ENCODE data around the gene MAD1L1.

Gene MAD1L1

DNA sequence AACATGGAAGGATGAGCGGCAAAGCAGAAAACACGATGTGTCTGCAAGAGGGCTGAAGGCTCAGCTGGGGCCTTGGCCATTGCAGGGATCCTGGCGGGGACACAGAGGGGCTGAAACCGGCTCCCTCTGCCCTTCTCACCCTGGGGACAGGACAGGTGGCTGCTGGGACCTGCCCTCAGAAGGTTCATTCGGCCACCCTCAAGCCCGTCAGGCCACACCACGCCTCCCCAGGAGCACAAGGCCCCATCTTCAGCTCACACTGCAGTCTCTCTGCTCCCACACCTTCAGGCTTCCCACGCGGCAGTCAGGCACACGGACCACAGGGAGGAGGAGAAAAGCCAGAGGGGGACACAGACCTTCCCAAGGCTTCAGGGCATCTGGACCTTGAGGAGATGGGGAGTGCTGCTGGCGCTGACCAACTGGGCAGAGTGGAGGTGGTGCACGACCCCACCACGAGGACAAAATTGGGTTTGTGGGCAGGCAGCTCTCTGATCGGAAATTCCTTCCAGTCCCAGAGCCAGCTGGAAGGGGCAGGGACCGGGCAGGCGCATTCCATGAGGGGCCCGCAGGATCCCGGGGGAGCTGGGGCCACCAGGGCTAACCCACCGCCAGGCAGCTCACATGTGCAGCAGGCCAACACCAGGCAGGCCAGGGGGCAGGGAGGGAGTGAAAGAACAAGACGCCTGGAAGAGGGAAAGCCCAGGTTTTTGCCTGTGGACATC is 104.0 kb downstream of the MAD1L1 start:
- in situ Hi-C loops (cut with HindIII; ENCODE audit: low sequenced_read_pairs), result no loop called here
- DNase-seq (ENCODE audit: low read depth), result no peak
- H3K4me3 ChIP-seq (ENCODE audit: low read depth, low read length), result no peak overlapping the region
- TF ChIP-seq, protein P1, sequence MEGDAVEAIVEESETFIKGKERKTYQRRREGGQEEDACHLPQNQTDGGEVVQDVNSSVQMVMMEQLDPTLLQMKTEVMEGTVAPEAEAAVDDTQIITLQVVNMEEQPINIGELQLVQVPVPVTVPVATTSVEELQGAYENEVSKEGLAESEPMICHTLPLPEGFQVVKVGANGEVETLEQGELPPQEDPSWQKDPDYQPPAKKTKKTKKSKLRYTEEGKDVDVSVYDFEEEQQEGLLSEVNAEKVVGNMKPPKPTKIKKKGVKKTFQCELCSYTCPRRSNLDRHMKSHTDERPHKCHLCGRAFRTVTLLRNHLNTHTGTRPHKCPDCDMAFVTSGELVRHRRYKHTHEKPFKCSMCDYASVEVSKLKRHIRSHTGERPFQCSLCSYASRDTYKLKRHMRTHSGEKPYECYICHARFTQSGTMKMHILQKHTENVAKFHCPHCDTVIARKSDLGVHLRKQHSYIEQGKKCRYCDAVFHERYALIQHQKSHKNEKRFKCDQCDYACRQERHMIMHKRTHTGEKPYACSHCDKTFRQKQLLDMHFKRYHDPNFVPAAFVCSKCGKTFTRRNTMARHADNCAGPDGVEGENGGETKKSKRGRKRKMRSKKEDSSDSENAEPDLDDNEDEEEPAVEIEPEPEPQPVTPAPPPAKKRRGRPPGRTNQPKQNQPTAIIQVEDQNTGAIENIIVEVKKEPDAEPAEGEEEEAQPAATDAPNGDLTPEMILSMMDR (IDR thresholded peaks at IDR 0.05; ENCODE audit: low read depth, low read length, missing control alignments), result no peak

- no peak overlapping the region for H3K4me3 ChIP-seq (ENCODE audit: low read depth, low read length)
- no peak for DNase-seq (ENCODE audit: low read depth)
- in situ Hi-C loops (cut with HindIII; ENCODE audit: low sequenced_read_pairs), result no loop called here
- TF ChIP-seq, protein P1 (IDR thresholded peaks at IDR 0.05; ENCODE audit: low read depth, low read length, missing control alignments), result no peak
Measured at GRCh38 chr7:2126621-2127020, 106.1 kb downstream of the MAD1L1 start.

DNA sequence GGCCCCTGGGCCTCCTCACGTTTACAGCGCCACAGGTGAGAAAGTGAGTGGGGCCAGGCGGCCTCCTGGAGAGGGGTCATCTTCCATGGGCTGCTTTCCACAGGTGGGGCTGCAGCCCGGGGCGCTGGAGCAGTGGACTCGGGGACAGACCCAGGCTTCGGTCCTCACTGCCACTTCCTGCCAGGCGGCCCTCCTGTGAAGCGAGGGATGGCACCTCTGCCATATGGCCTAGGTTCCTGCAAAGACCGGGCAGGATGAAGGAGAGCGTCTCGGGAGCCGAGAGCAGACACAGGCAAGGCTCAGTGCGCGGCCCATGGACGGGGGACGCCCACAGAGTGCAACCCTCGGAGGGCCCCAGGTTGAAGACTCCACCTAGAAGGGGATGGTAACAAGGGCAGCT is 106.8 kb downstream of the MAD1L1 start:
- H3K4me3 ChIP-seq (ENCODE audit: low read depth, low read length), result no peak overlapping the region
- DNase-seq (ENCODE audit: low read depth), result no peak
- in situ Hi-C loops (cut with HindIII; ENCODE audit: low sequenced_read_pairs), result no loop called here
- TF ChIP-seq, protein P1 (IDR thresholded peaks at IDR 0.05; ENCODE audit: low read depth, low read length, missing control alignments), result no peak

- TF ChIP-seq, protein P1 (IDR thresholded peaks at IDR 0.05; ENCODE audit: low read depth, low read length, missing control alignments), result no peak
- no peak for DNase-seq (ENCODE audit: low read depth)
- H3K4me3 ChIP-seq (ENCODE audit: low read depth, low read length), result no peak overlapping the region
- in situ Hi-C loops (cut with HindIII; ENCODE audit: low sequenced_read_pairs), result no loop called here
Measured at GRCh38 chr7:2124604-2125345, 108.0 kb downstream of the MAD1L1 start.

DNA sequence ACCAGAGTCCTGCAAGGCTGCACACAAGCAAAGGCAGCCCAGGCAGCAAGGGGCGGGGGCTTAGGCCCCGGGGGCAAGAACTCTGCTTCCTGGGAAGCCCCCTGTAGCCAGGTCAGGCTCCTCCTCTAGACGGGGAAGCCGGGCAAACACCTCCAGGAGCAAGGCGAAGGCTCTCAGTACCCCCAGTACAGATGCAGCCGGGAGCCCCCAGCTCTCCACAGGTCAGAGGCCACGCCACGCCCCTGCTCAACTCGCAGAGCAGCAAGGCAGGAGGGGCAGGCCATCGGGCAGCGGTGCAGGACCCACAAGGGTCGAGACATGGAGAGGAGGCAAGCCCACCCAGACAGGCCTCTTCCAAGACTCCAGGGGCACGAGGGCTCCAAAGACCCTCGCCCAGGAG is 108.8 kb downstream of the MAD1L1 start:
- in situ Hi-C loops (cut with HindIII; ENCODE audit: low sequenced_read_pairs), result no loop called here
- H3K4me3 ChIP-seq (ENCODE audit: low read depth, low read length), result no peak overlapping the region
- TF ChIP-seq, protein P1 (IDR thresholded peaks at IDR 0.05; ENCODE audit: low read depth, low read length, missing control alignments), result no peak
- DNase-seq (ENCODE audit: low read depth), result no peak

- no peak for DNase-seq (ENCODE audit: low read depth)
- H3K4me3 ChIP-seq (ENCODE audit: low read depth, low read length), result no peak overlapping the region
- TF ChIP-seq, protein P1 (IDR thresholded peaks at IDR 0.05; ENCODE audit: low read depth, low read length, missing control alignments), result no peak
- in situ Hi-C loops (cut with HindIII; ENCODE audit: low sequenced_read_pairs), result no loop called here
Measured at GRCh38 chr7:2123360-2123759, 109.4 kb downstream of the MAD1L1 start.

Data from astrocyte of the cerebellum (primary cell).